GM23338 (cell line): ENCODE results near the gene MYO3B.

Experiments used
- CREB1 ChIP-seq: fragments of 250-450 bp; sonication (Bioruptor Pico); IDR thresholded peaks from 2 replicates; pipeline ENCODE4 v1.5.0; 2020; ENCODE audit warnings: low read depth, mild to moderate bottlenecking, moderate library complexity
- CTCF ChIP-seq, 2 experiments: fragments of 200-600 bp in 1 of 2; sonication (generic) in 1 of 2; conservative IDR thresholded peaks; 2 replicates each; pipeline versions ENCODE4 v1.5.1 to v1.6.1; 2016 to 2017; ENCODE audit warnings: antibody characterized with exemption in 2 of 2, low read depth in 2 of 2, mild to moderate bottlenecking in 2 of 2, moderate library complexity in 1 of 2
- EZH2 ChIP-seq: fragments of 200-600 bp; sonication (generic); IDR thresholded peaks from one replicate; pipeline ENCODE4 v1.8.0; 2017; ENCODE audit warnings: antibody characterized with exemption, mild to moderate bottlenecking, low read depth; ENCODE audit not compliant: unreplicated experiment
- JUNB ChIP-seq: IDR thresholded peaks from one replicate; pipeline ENCODE4 v1.6.1; 2016; ENCODE audit warnings: antibody characterized with exemption; ENCODE audit not compliant: unreplicated experiment
- NANOG ChIP-seq: IDR thresholded peaks from 2 replicates; pipeline ENCODE4 v1.6.1; 2016; ENCODE audit warnings: antibody characterized with exemption, borderline replicate concordance
- POLR2AphosphoS5 ChIP-seq: IDR thresholded peaks from 2 replicates; pipeline ENCODE4 v1.6.1; 2016; ENCODE audit warnings: antibody characterized with exemption, low read depth
- STAT1 ChIP-seq: IDR thresholded peaks from one replicate; pipeline ENCODE4 v1.6.1; 2016; ENCODE audit warnings: antibody characterized with exemption; ENCODE audit not compliant: unreplicated experiment
- ZNF114 ChIP-seq: fragments of 250-450 bp; sonication (Bioruptor Pico); IDR thresholded peaks from 2 replicates; pipeline ENCODE4 v1.5.0; 2020; ENCODE audit warnings: mild to moderate bottlenecking, moderate library complexity
- ZNF462 ChIP-seq: fragments of 250-450 bp; sonication (Bioruptor Pico); IDR thresholded peaks from 2 replicates; pipeline ENCODE4 v1.5.0; 2020; ENCODE audit warnings: mild to moderate bottlenecking, moderate library complexity
- TF ChIP-seq, protein P1 (sequence below): IDR thresholded peaks from one replicate; pipeline ENCODE4 v1.6.1; 2018; ENCODE audit warnings: antibody characterized with exemption; ENCODE audit not compliant: unreplicated experiment

DNA sequence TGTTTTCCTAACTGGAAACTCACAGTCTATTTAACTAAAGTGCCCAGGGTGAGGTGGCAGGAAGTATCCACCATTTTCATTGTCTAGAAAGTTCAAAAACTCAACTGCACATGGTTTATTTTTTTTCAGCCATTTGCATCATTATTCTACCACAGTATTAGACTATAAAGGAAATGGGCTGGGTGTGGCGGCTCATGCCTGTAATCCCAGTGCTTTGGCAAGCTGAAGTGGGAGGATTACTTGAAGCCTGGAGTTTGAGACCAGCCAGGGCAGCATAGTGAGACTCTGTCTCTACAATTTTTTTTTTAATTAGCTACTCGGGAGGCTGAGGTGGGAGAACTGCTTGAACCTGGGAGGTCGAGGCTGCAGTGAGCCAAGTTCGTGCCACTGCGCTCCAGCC lies 213.8 kb downstream of the MYO3B start:
- TF ChIP-seq JUNB, result no peak
- no peak for TF ChIP-seq CTCF (conservative IDR thresholded peaks at IDR 0.05; ENCODE audit: low read depth in 2 of 2)
- TF ChIP-seq NANOG, result no peak
- TF ChIP-seq, protein P1, sequence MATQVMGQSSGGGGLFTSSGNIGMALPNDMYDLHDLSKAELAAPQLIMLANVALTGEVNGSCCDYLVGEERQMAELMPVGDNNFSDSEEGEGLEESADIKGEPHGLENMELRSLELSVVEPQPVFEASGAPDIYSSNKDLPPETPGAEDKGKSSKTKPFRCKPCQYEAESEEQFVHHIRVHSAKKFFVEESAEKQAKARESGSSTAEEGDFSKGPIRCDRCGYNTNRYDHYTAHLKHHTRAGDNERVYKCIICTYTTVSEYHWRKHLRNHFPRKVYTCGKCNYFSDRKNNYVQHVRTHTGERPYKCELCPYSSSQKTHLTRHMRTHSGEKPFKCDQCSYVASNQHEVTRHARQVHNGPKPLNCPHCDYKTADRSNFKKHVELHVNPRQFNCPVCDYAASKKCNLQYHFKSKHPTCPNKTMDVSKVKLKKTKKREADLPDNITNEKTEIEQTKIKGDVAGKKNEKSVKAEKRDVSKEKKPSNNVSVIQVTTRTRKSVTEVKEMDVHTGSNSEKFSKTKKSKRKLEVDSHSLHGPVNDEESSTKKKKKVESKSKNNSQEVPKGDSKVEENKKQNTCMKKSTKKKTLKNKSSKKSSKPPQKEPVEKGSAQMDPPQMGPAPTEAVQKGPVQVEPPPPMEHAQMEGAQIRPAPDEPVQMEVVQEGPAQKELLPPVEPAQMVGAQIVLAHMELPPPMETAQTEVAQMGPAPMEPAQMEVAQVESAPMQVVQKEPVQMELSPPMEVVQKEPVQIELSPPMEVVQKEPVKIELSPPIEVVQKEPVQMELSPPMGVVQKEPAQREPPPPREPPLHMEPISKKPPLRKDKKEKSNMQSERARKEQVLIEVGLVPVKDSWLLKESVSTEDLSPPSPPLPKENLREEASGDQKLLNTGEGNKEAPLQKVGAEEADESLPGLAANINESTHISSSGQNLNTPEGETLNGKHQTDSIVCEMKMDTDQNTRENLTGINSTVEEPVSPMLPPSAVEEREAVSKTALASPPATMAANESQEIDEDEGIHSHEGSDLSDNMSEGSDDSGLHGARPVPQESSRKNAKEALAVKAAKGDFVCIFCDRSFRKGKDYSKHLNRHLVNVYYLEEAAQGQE, result no peak
- no peak for TF ChIP-seq CREB1 (CRISPR knock-in tag)
- TF ChIP-seq EZH2, result no peak
- no peak for TF ChIP-seq POLR2AphosphoS5
- TF ChIP-seq ZNF462 (CRISPR knock-in tag), result no peak
- TF ChIP-seq ZNF114, result no peak
- TF ChIP-seq STAT1, result no peak
